ENCODE results near the gene GPD1. TPM values are rescaled to one million over a fixed set of nuclear protein-coding genes. Genes with fewer than 3 reads are reported as not detected.

The GPD1 gene
- total RNA-seq = under 0.01 TPM in 1 of 2 replicates, not detected in the other

DNA sequence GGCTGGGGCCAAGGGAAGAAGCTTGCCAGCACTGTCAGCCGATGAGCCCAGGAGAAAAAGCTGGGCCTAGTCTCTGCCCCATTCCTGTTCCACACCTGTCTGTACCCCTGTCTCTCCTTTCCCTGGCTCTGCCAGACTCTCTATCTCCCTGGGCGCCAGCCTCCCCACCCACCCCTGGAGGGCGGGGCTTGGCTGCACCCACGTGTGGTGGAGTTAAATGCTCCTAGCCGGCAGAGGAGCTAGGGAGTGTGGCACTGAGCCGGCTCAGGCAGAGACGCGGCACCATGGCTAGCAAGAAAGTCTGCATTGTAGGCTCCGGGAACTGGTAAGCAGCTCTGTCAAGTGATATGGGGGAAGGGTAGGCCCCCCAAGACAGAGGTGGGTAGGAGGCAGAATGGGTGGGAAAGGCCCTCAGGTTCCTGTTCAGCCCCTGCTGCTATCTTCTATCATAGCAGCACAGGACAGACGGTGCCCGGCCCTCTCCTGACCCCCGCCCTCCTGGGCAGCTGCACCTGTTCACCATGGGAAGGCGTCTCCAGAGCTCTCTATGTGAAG, at the start of gene GPD1:
Gene GPD1, plus strand, starts transcription at position 242 of the 555 bp plus-strand sequence. Its CDS starts 43 bp downstream, at position 285.

DNA sequence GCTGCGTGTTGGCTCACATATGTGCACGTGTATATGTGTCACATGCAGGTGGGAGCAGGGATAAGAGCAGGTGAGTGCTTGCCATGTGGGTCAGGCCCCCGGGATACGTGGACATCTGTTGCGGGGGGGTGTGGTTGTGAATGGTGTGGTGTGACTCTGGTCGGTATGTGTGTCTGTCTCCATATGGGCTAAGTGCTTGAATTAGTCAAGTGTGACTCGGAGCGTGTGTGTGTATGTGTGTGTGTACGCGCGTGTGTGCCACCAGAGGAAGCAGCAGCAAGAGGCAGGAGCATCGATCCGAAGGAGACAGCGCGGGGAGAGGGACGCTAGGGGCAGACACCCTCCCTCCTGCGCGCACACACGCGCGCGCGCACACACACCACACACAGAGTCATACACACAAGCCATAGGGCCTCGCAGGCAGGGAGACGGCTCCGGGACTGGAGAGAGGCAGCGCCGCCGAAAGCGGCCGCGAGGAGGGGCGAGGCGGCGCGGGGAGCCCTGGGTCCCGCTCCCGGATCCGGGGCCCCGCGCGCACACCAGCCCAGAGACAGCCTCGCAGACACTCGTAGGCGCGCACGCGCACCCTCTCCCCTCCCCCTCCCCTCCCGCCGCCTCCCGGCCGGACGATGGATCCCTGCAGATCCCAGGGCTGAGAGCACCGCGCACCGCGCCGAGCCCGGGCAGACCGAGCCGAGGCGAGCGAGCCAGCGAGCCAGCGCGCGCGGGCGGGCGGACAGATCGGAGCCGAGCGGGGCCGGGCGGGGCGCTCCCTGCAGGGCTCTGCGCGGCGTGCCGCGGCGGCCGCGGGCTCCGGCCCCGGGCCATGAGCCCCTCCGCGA, 46.6 kb upstream of the GPD1 start, which contains the start of gene ASIC1:
Gene ASIC1, plus strand, starts transcription at position 597 of the 842 bp plus-strand sequence. CDS start 1,171 bp downstream, outside the sequence.

DNA sequence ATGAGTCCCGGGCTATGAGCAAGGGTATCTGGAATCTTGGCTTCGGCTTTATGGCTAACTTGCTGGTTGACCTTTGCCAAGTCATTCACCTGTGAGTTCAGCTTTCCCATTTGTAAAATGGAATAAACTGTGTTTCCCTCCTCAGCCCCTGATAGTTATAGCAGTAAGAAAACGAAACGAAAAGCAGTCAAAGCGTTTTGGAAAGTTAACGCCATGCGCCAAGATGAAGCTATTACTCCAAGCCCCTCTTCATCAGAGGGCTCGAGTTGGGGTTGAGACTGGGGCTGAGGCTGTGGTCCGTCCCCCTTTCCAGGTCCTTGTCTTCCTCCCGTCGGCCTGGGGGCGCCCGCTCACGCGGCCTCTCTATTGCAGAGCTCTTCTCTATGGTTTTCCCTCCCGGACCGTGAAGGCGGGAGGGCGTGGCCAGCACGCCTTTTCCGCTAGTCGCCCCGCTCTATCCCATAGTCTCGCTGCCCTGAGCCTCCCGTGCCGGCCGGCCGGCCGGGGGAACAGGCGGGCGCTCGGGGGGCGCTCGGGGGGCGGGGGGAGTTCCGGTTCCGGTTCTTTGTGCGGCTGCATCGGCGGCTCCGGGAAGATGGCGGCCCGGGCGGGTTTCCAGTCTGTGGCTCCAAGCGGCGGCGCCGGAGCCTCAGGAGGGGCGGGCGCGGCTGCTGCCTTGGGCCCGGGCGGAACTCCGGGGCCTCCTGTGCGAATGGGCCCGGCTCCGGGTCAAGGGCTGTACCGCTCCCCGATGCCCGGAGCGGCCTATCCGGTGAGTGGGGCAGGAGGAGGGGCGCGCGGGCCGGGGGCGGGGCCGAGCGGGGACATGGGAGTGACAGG, 18.8 kb upstream of the GPD1 start, which contains the start of gene SMARCD1:
Gene SMARCD1, plus strand, starts transcription at position 568 of the 840 bp plus-strand sequence. Its CDS starts 28 bp downstream, at position 596.

DNA sequence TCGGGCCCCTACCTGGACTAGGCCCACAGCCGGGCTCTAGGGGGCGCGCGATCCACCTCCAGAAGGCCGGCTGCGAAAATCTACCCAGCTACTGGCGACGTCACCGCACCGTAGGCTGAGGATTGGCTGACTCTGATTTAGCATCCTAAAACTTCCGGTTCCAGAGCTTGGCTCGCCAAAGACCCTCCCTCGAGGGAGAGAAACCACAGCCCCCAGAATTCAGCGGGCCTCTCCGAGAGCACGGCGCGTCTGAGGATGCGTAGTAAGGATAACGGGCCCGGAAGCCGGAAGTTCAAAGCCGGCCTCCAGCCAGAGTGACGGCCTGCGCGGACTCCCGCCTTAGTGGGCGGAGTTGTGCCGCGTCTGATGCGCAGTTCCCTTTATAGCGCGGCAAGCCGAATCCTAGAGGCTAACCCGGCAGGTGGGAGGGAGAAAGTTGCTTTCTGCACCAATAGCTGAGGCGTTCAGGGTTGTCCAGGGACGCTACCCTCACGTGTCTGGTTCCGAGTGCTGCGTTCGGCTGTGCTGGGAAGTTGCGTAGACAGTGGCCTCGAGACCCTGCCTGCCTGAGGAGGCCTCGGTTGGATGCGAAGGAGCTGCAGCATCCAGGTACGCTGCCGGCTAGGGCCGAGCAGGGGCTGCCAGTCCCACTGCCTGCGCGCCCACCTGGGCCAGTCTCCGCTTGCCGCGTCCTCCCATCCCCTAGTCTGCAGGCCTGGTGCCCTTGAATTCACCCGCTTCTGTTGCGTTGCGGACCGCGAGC, 8.1 kb downstream of the GPD1 start, which contains the start of gene COX14:
Gene COX14, plus strand, starts transcription at position 544 of the 763 bp plus-strand sequence. CDS start 7,808 bp downstream, outside the sequence.

Other genes starting within 250 kb of the GPD1 start
- 3.3 and 8.2 TPM in 2 replicates for gene FAIM2, start 200.1 kb upstream of the GPD1 start, total RNA-seq
- gene AQP2, start 153.3 kb upstream of the GPD1 start, total RNA-seq = not detected in 2 replicates
- not detected in 2 replicates for gene AQP5, start 142.1 kb upstream of the GPD1 start, total RNA-seq
- gene AQP6, start 131.1 kb upstream of the GPD1 start, total RNA-seq = under 0.01 TPM in 1 of 2 replicates, not detected in the other
- gene RACGAP1, start 78.5 kb upstream of the GPD1 start, total RNA-seq = 17.1 and 24.0 TPM in 2 replicates
- gene ASIC1, start 46.4 kb upstream of the GPD1 start, total RNA-seq = 2.8 and 3.7 TPM in 2 replicates
- gene SMARCD1, start 18.7 kb upstream of the GPD1 start, total RNA-seq = 15.1 and 16.3 TPM in 2 replicates
- 56.2 and 62.7 TPM in 2 replicates for gene COX14, start 8.2 kb downstream of the GPD1 start, total RNA-seq
- 40.7 and 41.1 TPM in 2 replicates for gene CERS5, start 63.4 kb downstream of the GPD1 start, total RNA-seq
- 93.8 and 124 TPM in 2 replicates for gene LIMA1, start 179.5 kb downstream of the GPD1 start, total RNA-seq